A549 (cell line): ENCODE measurements around the gene SLC6A5.

ENCODE experiments used
- JUNB ChIP-seq: fragments of >200 bp; sonication (Bioruptor Twin); formaldehyde crosslinking; IDR thresholded peaks from 2 replicates; pipeline ENCODE4 v1.6.1; 2016
- MYC ChIP-seq: IDR thresholded peaks from 2 replicates; pipeline ENCODE4 v1.6.1; 2012; ENCODE audit warnings: mild to moderate bottlenecking, inconsistent platforms, low read length, improper control_type of control experiment, borderline replicate concordance

GRCh38 chr11:20688761-20689160, 89.4 kb downstream of the SLC6A5 start:
- TF ChIP-seq JUNB (no peak), MYC (no peak)
